DOHH2 (cell line): ENCODE measurements around the gene HECW1.

ENCODE experiments used
- H3F3A ChIP-seq: fragments of 200-600 bp; sonication (generic), shearing (Covaris generic); 2 replicates; pipeline ENCODE4 v1.6.0; 2016; ENCODE audit warnings: antibody characterized with exemption, mild to moderate bottlenecking; ENCODE audit not compliant: control insufficient read depth, insufficient read depth
- H3K27ac ChIP-seq: fragments of 200-600 bp; sonication (generic); 2 replicates; pipeline ENCODE4 v1.5.1; 2014; ENCODE audit warnings: low read depth, mild to moderate bottlenecking, low read length, moderate library complexity
- H3K27me3 ChIP-seq: fragments of 200-600 bp; sonication (generic); 2 replicates; pipeline ENCODE4 v1.6.1; 2014; ENCODE audit warnings: mild to moderate bottlenecking, low read length, mixed read lengths; ENCODE audit not compliant: control insufficient read depth
- H3K36me3 ChIP-seq: fragments of 200-600 bp; sonication (generic); 2 replicates; pipeline ENCODE4 v1.6.1; 2014; ENCODE audit warnings: mild to moderate bottlenecking, low read length, moderate library complexity, mixed read lengths; ENCODE audit not compliant: control insufficient read depth
- H3K4me1 ChIP-seq: fragments of 200-600 bp; sonication (generic); 2 replicates; pipeline ENCODE4 v1.6.1; 2014; ENCODE audit warnings: mild to moderate bottlenecking, low read length, mixed read lengths; ENCODE audit not compliant: control insufficient read depth
- H3K4me2 ChIP-seq: fragments of 200-600 bp; sonication (generic); 2 replicates; pipeline ENCODE4 v1.6.0; 2014; ENCODE audit warnings: mild to moderate bottlenecking, low read length, moderate library complexity
- H3K4me3 ChIP-seq: fragments of 200-600 bp; sonication (generic); 2 replicates; pipeline ENCODE4 v1.5.1; 2014; ENCODE audit warnings: mild to moderate bottlenecking, low read length, mixed read lengths
- H3K79me2 ChIP-seq: fragments of 200-600 bp; sonication (generic); 2 replicates; pipeline ENCODE4 v1.6.1; 2014; ENCODE audit warnings: mild to moderate bottlenecking, low read length, mixed read lengths; ENCODE audit not compliant: control insufficient read depth
- H3K9me2 ChIP-seq: fragments of 200-600 bp; sonication (generic); replicated peaks from 2 replicates; pipeline ENCODE4 v1.6.1; 2014; ENCODE audit warnings: mild to moderate bottlenecking, low read length, mixed read lengths; ENCODE audit not compliant: control insufficient read depth
- H3K9me3 ChIP-seq: fragments of 200-600 bp; sonication (generic); 2 replicates; pipeline ENCODE4 v1.6.1; 2014; ENCODE audit warnings: antibody characterized with exemption, low read length, mixed read lengths; ENCODE audit not compliant: control insufficient read depth, insufficient read depth
- H4K20me1 ChIP-seq: fragments of 200-600 bp; sonication (generic); 2 replicates; pipeline ENCODE4 v1.6.0; 2014; ENCODE audit warnings: low read depth, mild to moderate bottlenecking, antibody characterized with exemption, low read length, moderate library complexity; ENCODE audit not compliant: control insufficient read depth, insufficient read depth
- CTCF ChIP-seq: fragments of 200-600 bp; sonication (generic); IDR thresholded peaks from one replicate; pipeline ENCODE4 v1.5.1; 2014; ENCODE audit warnings: antibody characterized with exemption, mild to moderate bottlenecking, low read depth, low read length; ENCODE audit not compliant: poor library complexity, severe bottlenecking
- EZH2phosphoT487 ChIP-seq: fragments of 200-600 bp; sonication (generic); IDR thresholded peaks from 2 replicates; pipeline ENCODE4 v1.6.1; 2017; ENCODE audit warnings: borderline replicate concordance, mild to moderate bottlenecking, antibody characterized with exemption, low read length, moderate library complexity, mixed read lengths

The HECW1 gene

GRCh38 chr7:43540471-43540870 is 428.0 kb downstream of the HECW1 start:
- Histone ChIP-seq H3K27me3 (peaks cover 19% of the 10 kb centered on the region), H3K27ac (no peak overlapping the region), H3K4me3 (no peak overlapping the region), H3K4me2 (no peak overlapping the region), H3K9me3 (no peaks in the 10 kb centered on the region), H3K79me2 (no peaks in the 10 kb centered on the region), H3F3A (no peaks in the 10 kb centered on the region), H3K4me1 (no peaks in the 10 kb centered on the region), H3K9me2 (no peaks in the 10 kb centered on the region), H4K20me1 (no peaks in the 10 kb centered on the region), H3K36me3 (no peaks in the 10 kb centered on the region)
- no peak for TF ChIP-seq EZH2phosphoT487
- no peak for TF ChIP-seq CTCF

- H3K4me1 ChIP-seq, result no peaks in the 10 kb centered on the region
- H3F3A ChIP-seq, result no peaks in the 10 kb centered on the region
- TF ChIP-seq EZH2phosphoT487, result no peak
- TF ChIP-seq CTCF, result no peak
- no peak overlapping the region for H3K4me2 ChIP-seq
- H3K9me2 ChIP-seq, result no peaks in the 10 kb centered on the region
- no peaks in the 10 kb centered on the region for H3K9me3 ChIP-seq
- H3K27me3 ChIP-seq, result peaks cover 25% of the 10 kb centered on the region
- H3K36me3 ChIP-seq, result no peaks in the 10 kb centered on the region
- no peaks in the 10 kb centered on the region for H4K20me1 ChIP-seq
- H3K27ac ChIP-seq, result no peak overlapping the region
- no peaks in the 10 kb centered on the region for H3K79me2 ChIP-seq
- H3K4me3 ChIP-seq, result no peak overlapping the region
Observed at GRCh38 chr7:43542716-43543115, 430.3 kb downstream of the HECW1 start.

DNA sequence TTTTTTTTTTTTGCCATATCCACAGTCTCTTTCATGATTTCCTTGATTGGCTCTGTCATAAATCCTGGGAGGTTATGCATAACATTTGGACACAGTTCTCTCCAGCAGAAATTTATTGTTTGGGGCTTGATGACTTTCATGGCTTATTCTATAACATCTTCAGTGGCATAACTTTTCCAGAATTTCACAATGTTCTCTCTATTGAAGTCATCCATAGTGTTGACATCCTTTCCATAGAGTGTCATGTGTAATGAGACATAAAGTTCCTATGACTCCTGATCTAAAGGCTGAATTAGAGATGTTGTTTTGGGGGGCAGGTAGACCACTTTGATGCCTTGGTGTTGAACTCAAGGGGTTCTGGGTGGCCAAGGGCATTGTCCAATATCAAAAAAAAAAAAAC is 433.8 kb downstream of the HECW1 start:
- no peak for TF ChIP-seq EZH2phosphoT487
- no peak for TF ChIP-seq CTCF
- Histone ChIP-seq H3K79me2 (no peaks in the 10 kb centered on the region), H3K36me3 (no peaks in the 10 kb centered on the region), H3F3A (no peaks in the 10 kb centered on the region), H3K4me3 (no peak overlapping the region), H3K9me3 (no peaks in the 10 kb centered on the region), H3K4me1 (no peaks in the 10 kb centered on the region), H3K27me3 (peaks cover 21% of the 10 kb centered on the region), H3K4me2 (no peak overlapping the region), H3K27ac (no peak overlapping the region), H4K20me1 (no peaks in the 10 kb centered on the region), H3K9me2 (no peaks in the 10 kb centered on the region)

- no peak overlapping the region for H3K4me3 ChIP-seq
- no peaks in the 10 kb centered on the region for H3K9me3 ChIP-seq
- no peaks in the 10 kb centered on the region for H3K79me2 ChIP-seq
- no peaks in the 10 kb centered on the region for H4K20me1 ChIP-seq
- H3K4me2 ChIP-seq, result no peak overlapping the region
- H3K27ac ChIP-seq, result no peak overlapping the region
- TF ChIP-seq EZH2phosphoT487 (no peak), CTCF (no peak)
- no peaks in the 10 kb centered on the region for H3K4me1 ChIP-seq
- H3K36me3 ChIP-seq, result no peaks in the 10 kb centered on the region
- H3K27me3 ChIP-seq, result peaks cover 22% of the 10 kb centered on the region
- H3K9me2 ChIP-seq, result no peaks in the 10 kb centered on the region
- H3F3A ChIP-seq, result no peaks in the 10 kb centered on the region
Observed at GRCh38 chr7:43550427-43550826, 438.0 kb downstream of the HECW1 start.
